Lung (tissue), 12 donors: ENCODE measurements around the gene NAA15. TPM values are rescaled to one million over a fixed set of nuclear protein-coding genes. Genes with fewer than 3 reads are reported as not detected.
A peak's percentile ranks its signal among the peaks of the same experiment; 100 is the strongest.
"Not testable (repeated sequence)": the region's sequence is repeated elsewhere in the genome, so short reads cannot be mapped to it uniquely, and the experiment has no call there.

Source experiments
- ATAC-seq: fragments of 200-7000 bp; cut with Tn5 transposase; one replicate; pipeline ENCODE4 v1.9.1; 2020; ENCODE audit warnings: moderate number of reproducible peaks; ENCODE audit not compliant: insufficient read depth, low FRiP score
- DNase-seq, 3 donors: peaks; one replicate each; pipeline ENCODE4 v3.0.0-alpha.2; 2013 to 2017
- H3K27ac ChIP-seq, 2 donors: one replicate each; pipeline ENCODE4 v1.5.1; 2013; ENCODE audit warnings: mild to moderate bottlenecking in 2 of 2, moderate library complexity in 2 of 2, control low read depth in 1 of 2, inconsistent platforms in 1 of 2, low read depth in 1 of 2, low read length in 1 of 2
- H3K27me3 ChIP-seq, 3 donors: one replicate each; pipeline ENCODE4 v1.5.1; 2013; ENCODE audit warnings: low read length in 2 of 3; ENCODE audit not compliant: control insufficient read depth in 3 of 3, insufficient read depth in 3 of 3
- H3K36me3 ChIP-seq, 4 donors: one replicate each; pipeline ENCODE4 v1.5.1; 2013; ENCODE audit warnings: low read length in 4 of 4, mild to moderate bottlenecking in 1 of 4, moderate library complexity in 1 of 4; ENCODE audit not compliant: control insufficient read depth in 4 of 4, insufficient read depth in 4 of 4
- H3K4me1 ChIP-seq, 5 donors: one replicate each; pipeline ENCODE4 v1.5.1; 2013; ENCODE audit warnings: low read length in 5 of 5, mild to moderate bottlenecking in 2 of 5, moderate library complexity in 1 of 5; ENCODE audit not compliant: control insufficient read depth in 5 of 5, insufficient read depth in 5 of 5
- H3K4me3 ChIP-seq: one replicate; pipeline ENCODE4 v1.5.1; 2013; ENCODE audit warnings: mild to moderate bottlenecking, control low read depth, moderate library complexity
- H3K9ac ChIP-seq, 2 donors: one replicate each; pipeline ENCODE4 v1.5.1; 2013; ENCODE audit warnings: low read length in 2 of 2, control low read depth in 1 of 2; ENCODE audit not compliant: insufficient read depth in 1 of 2
- H3K9me3 ChIP-seq, 4 donors: one replicate each; pipeline ENCODE4 v1.5.1; 2013; ENCODE audit warnings: low read length in 3 of 4, mild to moderate bottlenecking in 1 of 4, moderate library complexity in 1 of 4; ENCODE audit not compliant: control insufficient read depth in 4 of 4, insufficient read depth in 3 of 4
- CTCF ChIP-seq: IDR thresholded peaks from 2 replicates; pipeline ENCODE4 v1.5.1; 2012; ENCODE audit warnings: mild to moderate bottlenecking; ENCODE audit errors: control extremely low read depth, extremely low read depth
- WGBS, 2 donors: extraction: QIAGEN DNeasy Blood & Tissue Kit; methylation state at CpG; one replicate each; pipeline ENCODE4 v1.1.7; 2013; 5-methylcytosine and 5-hydroxymethylcytosine counted together
- polyA plus RNA-seq, 2 donors: library from polyadenylated mRNA; stranded (reverse); fragments of 200-250 nt; gene quantifications; one replicate each; pipeline ENCODE4 v1.2.1, GENCODE V29; 2013
- total RNA-seq, 2 donors: library from RNA; depleted of rRNA in 1 of 2; stranded (reverse); fragments of >200 nt in 1 of 2; gene quantifications; one replicate each; pipeline ENCODE4 v1.2.1, GENCODE V29; 2014 to 2021
- donor health status: control.
- donor health status: control.
- donor health status: Bipolar disorder and iron deficiency.
- donor health status: healthy.
- donor health status: DM: yes; HTN: yes; CAD: no.

The NAA15 gene
- total and polyA plus RNA-seq, 4 donors, result 5.7 to 41.3 (median 22.8) TPM

GRCh38 chr4:139315221-139315675 is 13.9 kb downstream of the NAA15 start:
- Histone ChIP-seq H3K9me3 (no peaks in the 10 kb centered on the region), H3K4me3 (no peak overlapping the region), H3K27me3 (no peaks in the 10 kb centered on the region), H3K36me3 (peaks cover 0 to 3% (median 0%) of the 10 kb centered on the region in 4 donors), H3K9ac (no peak overlapping the region), H3K27ac (peak overlapping the region in 1 of 2 donors; percentile 33), H3K4me1 (peaks cover 0 to 11% (median 0%) of the 10 kb centered on the region in 5 donors)
- DNase-seq (no peak), ATAC-seq (no peak)
- 91 to 93% methylated on average over 13 of the region's 13 CpGs for WGBS, 2 donors
- no peak for TF ChIP-seq CTCF

DNA sequence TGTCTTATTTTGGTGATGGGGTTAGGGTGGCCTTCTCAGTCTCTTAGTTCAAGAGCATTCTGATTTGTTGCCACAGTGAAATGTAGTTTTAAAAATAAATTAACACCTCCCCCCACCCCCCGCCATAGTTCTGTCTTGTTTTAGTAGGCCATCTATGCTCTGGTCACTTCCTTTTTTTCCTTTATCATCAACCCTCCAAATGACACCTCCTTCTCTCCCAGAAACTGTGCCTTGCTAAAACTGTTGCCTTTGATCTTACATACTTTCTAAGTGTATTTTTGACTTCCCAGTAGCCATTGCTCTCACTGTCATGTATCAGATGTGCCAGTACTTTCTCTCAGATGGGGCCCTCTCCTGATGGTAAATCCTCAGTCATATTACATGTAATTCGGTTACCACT is 15.4 kb downstream of the NAA15 start:
- H3K4me3 ChIP-seq, result no peak overlapping the region
- TF ChIP-seq CTCF, result no peak
- H3K9ac ChIP-seq, result no peak overlapping the region
- peaks cover 0 to 8% (median 0%) of the 10 kb centered on the region in 5 donors for H3K4me1 ChIP-seq
- 92 to 96% methylated on average over 2 of the region's 2 CpGs for WGBS, 2 donors
- H3K27me3 ChIP-seq, result no peaks in the 10 kb centered on the region
- ATAC-seq, result no peak
- H3K36me3 ChIP-seq, result peaks cover 0 to 3% (median 0%) of the 10 kb centered on the region in 4 donors
- DNase-seq, result no peak
- no peak overlapping the region for H3K27ac ChIP-seq
- no peaks in the 10 kb centered on the region for H3K9me3 ChIP-seq

DNA sequence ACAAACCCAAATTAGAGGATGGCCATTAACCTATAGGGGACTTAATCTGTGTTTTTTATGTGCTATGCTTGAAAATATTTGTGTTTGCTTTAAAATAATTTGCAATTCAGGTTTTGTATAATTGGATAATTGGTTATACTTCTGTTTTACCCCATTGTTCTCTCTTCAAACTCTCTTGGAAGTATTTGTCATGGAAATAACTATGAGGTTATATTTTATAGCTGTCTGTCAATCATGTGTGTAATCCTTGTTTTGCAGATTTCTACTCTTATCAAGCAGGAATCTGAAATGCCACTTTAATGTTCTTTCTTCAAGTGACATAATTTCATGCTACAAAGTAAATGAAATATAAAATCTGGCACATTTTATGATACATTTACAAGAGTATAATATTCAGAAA is 16.3 kb downstream of the NAA15 start:
- H3K27me3 ChIP-seq, result no peaks in the 10 kb centered on the region
- H3K27ac ChIP-seq, result no peak overlapping the region
- DNase-seq (no peak), ATAC-seq (no peak)
- H3K36me3 ChIP-seq, result peaks cover 0 to 3% (median 0%) of the 10 kb centered on the region in 4 donors
- TF ChIP-seq CTCF, result no peak
- no peaks in the 10 kb centered on the region for H3K9me3 ChIP-seq
- no peak overlapping the region for H3K4me3 ChIP-seq
- H3K9ac ChIP-seq, result no peak overlapping the region
- H3K4me1 ChIP-seq, result peaks cover 0 to 6% (median 0%) of the 10 kb centered on the region in 5 donors

DNA sequence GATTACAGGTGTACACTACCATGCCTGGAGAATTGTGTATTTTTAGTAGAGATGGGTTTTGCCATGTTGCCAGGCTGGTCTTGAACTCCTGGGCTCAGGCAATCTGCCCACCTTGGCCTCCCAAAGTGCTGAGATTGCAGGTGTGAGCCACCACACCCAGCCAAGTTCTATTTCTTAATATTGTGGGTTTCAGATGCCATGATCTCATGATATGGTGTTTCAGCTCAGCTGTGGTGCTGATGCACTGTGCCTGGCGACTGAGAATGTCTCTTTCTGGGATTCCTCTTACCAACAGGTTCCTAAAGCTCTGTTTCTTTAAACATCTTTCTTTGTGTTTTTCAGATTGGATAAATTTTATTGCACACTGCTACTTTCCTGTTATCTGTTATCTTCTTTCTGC is 18.3 kb downstream of the NAA15 start:
- H3K4me1 ChIP-seq, result peaks cover 0 to 13% (median 6%) of the 10 kb centered on the region in 5 donors
- H3K27me3 ChIP-seq, result no peaks in the 10 kb centered on the region
- no peak overlapping the region for H3K27ac ChIP-seq
- DNase-seq (no peak), ATAC-seq (no peak)
- no peaks in the 10 kb centered on the region for H3K9me3 ChIP-seq
- no peak overlapping the region for H3K4me3 ChIP-seq
- no peaks in the 10 kb centered on the region for H3K36me3 ChIP-seq
- H3K9ac ChIP-seq, result no peak overlapping the region
- 87 to 92% methylated on average over 1 of the region's 1 CpG for WGBS, 2 donors
- TF ChIP-seq CTCF, result no peak

DNA sequence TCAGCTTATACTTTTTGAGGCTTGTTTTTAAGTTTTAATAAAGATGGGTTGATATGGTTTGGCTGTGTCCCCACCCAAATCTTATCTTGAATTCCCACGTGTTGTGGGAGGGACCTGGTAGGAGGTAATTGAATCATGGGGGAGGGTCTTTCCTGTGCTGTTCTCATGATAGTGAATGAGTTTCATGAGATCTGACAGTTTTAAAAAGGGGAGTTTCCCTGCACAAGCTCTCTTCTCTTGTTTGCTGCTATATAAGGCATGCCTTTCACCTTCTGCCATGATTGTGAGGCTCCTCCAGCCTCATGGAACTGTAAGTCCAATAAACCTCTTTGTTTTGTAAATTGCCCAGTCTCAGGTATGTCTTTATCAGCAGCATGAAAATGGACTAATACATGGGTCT is 20.8 kb downstream of the NAA15 start:
- DNase-seq, ATAC-seq, H3K27me3 ChIP-seq, H3K9me3 ChIP-seq, H3K9ac ChIP-seq, H3K4me3 ChIP-seq, H3K36me3 ChIP-seq, H3K27ac ChIP-seq: not testable (repeated sequence)
- H3K4me1 ChIP-seq, result peaks cover 0 to 20% (median 1%) of the 10 kb centered on the region in 5 donors
- 40 to 74% methylated on average over 1 of the region's 1 CpG for WGBS, 2 donors

DNA sequence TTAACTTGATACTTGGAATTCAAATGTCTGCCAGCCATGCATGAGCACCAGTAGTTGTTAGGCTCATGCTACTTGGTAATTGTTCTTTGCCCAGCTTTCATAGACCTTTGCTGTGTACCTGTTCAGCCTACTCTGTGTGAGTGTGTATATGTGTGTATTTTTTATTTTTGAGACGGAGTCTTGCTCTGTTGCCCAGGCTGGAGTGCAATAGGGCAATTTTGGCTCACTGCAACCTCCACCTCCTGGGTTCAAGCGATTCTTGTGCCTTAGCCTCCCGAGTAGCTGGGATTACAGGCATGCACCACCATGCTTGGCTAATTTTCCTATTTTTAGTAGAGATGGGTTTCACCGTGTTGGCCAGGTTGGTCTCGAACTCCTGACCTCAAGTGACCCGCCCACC is 21.2 kb downstream of the NAA15 start:
- H3K4me3 ChIP-seq, ATAC-seq, H3K9ac ChIP-seq, H3K36me3 ChIP-seq, DNase-seq, H3K27ac ChIP-seq, H3K27me3 ChIP-seq, H3K9me3 ChIP-seq: not testable (repeated sequence)
- 97% methylated on average over 6 of the region's 6 CpGs for WGBS, 2 donors
- H3K4me1 ChIP-seq, result peaks cover 0 to 20% (median 1%) of the 10 kb centered on the region in 5 donors
